ENCODE results near the gene MAB21L3. TPM values are rescaled to one million over a fixed set of nuclear protein-coding genes. Genes with fewer than 3 reads are reported as not detected.

The MAB21L3 gene
- total RNA-seq, 5 donors from 2014 or later (not counting 1 experiment from before 2014, with no cell fraction given) = not detected

DNA sequence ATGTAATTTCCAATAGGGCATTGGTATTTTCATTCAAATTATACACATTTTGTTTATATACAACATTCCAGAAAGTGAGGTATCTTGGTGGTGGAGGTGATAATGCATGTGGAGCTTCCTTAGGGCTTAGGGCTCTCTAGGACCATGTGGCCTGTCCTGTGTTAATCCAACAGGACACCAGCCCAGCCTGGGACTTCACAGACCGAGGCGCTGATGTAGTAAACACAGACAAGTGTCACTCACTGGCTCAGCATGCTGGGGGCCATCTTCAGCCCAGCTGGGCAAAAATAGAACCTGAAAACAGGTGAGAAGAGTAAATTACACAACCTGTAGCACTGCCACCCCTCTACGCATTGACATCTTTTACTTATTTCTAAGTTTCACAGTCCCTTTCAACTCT, 66.7 kb downstream of the MAB21L3 start:
- Histone ChIP-seq H3K4me1 (ENCODE audit: control insufficient read depth in 1 of 2, extremely low read depth in 1 of 2, insufficient read depth in 2 of 2, low read length in 2 of 2) (no peaks in the 10 kb centered on the region), H3K27ac (ENCODE audit: low read length) (no peak overlapping the region), H3K4me3 (ENCODE audit: control insufficient read depth in 1 of 2, extremely low read depth in 1 of 2, low read length in 1 of 2) (no peak overlapping the region), H3K9me3 (no peaks in the 10 kb centered on the region), H3K36me3 (ENCODE audit: control insufficient read depth in 2 of 2, extremely low read depth in 1 of 2, insufficient read depth in 1 of 2, low read length in 1 of 2) (no peaks in the 10 kb centered on the region), H3K27me3 (replicated peaks in 1 of 2; ENCODE audit: control insufficient read depth in 2 of 2, extremely low read depth in 1 of 2, insufficient read depth in 2 of 2, low read length in 1 of 2) (peaks cover 0 to 3% of the 10 kb centered on the region in 2 experiments)
- Mint-ChIP-seq H3K4me3 (no peak overlapping the region), H3K36me3 (no peaks in the 10 kb centered on the region), H3K9me3 (no peaks in the 10 kb centered on the region), H3K27ac (no peak overlapping the region), H3K4me1 (no peaks in the 10 kb centered on the region), H3K27me3 (peaks cover 4 to 6% of the 10 kb centered on the region in 2 donors)
- 85% methylated on average over 3 of the region's 3 CpGs for WGBS (ENCODE audit: insufficient coverage)
- ATAC-seq (replicated peaks in 1 of 4) (no peak), DNase-seq (no peak)
- ChIA-PET CTCF (interaction anchor here in 1 of 2 donors (1.0 kb wide), 1 partner anchor 307 kb away, joined by 3 read pairs; no protein-coding TSS in a partner anchor), POLR2A (no interaction called here)

DNA sequence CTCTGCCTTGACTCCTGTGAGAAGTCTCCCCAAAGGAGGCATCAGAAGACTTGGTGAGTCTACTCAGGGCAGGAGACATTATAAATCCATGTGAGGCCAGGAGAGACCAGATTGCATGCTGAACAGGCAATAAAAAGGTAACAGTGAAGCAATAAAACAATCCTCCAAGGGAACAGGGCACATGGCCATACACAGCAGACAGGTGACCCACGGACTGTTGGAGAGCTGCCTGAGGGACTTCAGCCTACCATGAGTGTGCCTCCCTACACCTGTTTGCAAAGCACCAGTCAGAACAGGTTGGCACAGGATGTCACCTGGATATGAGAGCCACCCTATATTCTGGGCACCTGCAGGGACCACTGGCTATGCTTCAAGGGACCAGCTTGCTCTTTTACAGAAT, 67.6 kb downstream of the MAB21L3 start:
- DNase-seq = no peak
- H3K36me3 Mint-ChIP-seq = no peaks in the 10 kb centered on the region
- H3K27ac ChIP-seq (ENCODE audit: low read length) = no peak overlapping the region
- H3K27ac Mint-ChIP-seq = no peak overlapping the region
- no peak for ATAC-seq (replicated peaks in 1 of 4)
- no peak overlapping the region for H3K4me3 Mint-ChIP-seq
- no peak overlapping the region for H3K4me3 ChIP-seq (ENCODE audit: control insufficient read depth in 1 of 2, extremely low read depth in 1 of 2, low read length in 1 of 2)
- H3K9me3 Mint-ChIP-seq = no peaks in the 10 kb centered on the region
- H3K36me3 ChIP-seq (ENCODE audit: control insufficient read depth in 2 of 2, extremely low read depth in 1 of 2, insufficient read depth in 1 of 2, low read length in 1 of 2) = no peaks in the 10 kb centered on the region
- H3K27me3 ChIP-seq (replicated peaks in 1 of 2; ENCODE audit: control insufficient read depth in 2 of 2, extremely low read depth in 1 of 2, insufficient read depth in 2 of 2, low read length in 1 of 2) = peaks cover 0 to 3% of the 10 kb centered on the region in 2 experiments
- H3K4me1 ChIP-seq (ENCODE audit: control insufficient read depth in 1 of 2, extremely low read depth in 1 of 2, insufficient read depth in 2 of 2, low read length in 2 of 2) = no peaks in the 10 kb centered on the region
- peaks cover 11 to 13% of the 10 kb centered on the region in 2 donors for H3K27me3 Mint-ChIP-seq
- POLR2A ChIA-PET = no interaction called here
- no peaks in the 10 kb centered on the region for H3K9me3 ChIP-seq
- no peaks in the 10 kb centered on the region for H3K4me1 Mint-ChIP-seq
- 67% methylated on average over 1 of the region's 1 CpG for WGBS (ENCODE audit: insufficient coverage)
- CTCF ChIA-PET = no interaction called here

DNA sequence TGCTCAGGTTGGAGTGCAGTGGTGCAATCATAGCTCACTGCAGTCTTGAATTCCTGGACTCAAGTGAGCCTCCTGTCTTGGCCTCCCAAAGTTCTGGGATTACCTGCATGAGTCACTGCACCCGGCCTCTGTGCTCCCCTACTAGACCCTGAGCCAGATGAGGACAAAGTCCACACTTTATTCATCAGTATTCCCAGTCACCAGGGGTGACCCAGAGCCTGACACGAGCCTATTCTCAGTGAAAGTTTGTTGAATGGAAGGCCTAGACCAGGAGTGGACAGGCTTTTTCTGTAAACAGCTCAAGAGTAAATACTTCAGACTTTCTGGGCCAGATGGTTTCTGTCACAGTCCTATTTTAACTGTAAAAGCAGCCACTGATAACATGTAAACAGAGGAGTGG, 68.2 kb downstream of the MAB21L3 start:
- no peak for ATAC-seq (replicated peaks in 1 of 4)
- no peak overlapping the region for H3K4me3 ChIP-seq (ENCODE audit: control insufficient read depth in 1 of 2, extremely low read depth in 1 of 2, low read length in 1 of 2)
- no peaks in the 10 kb centered on the region for H3K4me1 Mint-ChIP-seq
- no peak overlapping the region for H3K27ac Mint-ChIP-seq
- H3K4me1 ChIP-seq (ENCODE audit: control insufficient read depth in 1 of 2, extremely low read depth in 1 of 2, insufficient read depth in 2 of 2, low read length in 2 of 2) = no peaks in the 10 kb centered on the region
- H3K27ac ChIP-seq (ENCODE audit: low read length) = no peak overlapping the region
- no peak for DNase-seq
- no peaks in the 10 kb centered on the region for H3K9me3 Mint-ChIP-seq
- no peaks in the 10 kb centered on the region for H3K36me3 Mint-ChIP-seq
- peaks cover 14 to 16% of the 10 kb centered on the region in 2 donors for H3K27me3 Mint-ChIP-seq
- no peaks in the 10 kb centered on the region for H3K9me3 ChIP-seq
- CTCF ChIA-PET = no interaction called here
- POLR2A ChIA-PET = no interaction called here
- no peak overlapping the region for H3K4me3 Mint-ChIP-seq
- no peaks in the 10 kb centered on the region for H3K36me3 ChIP-seq (ENCODE audit: control insufficient read depth in 2 of 2, extremely low read depth in 1 of 2, insufficient read depth in 1 of 2, low read length in 1 of 2)
- H3K27me3 ChIP-seq (replicated peaks in 1 of 2; ENCODE audit: control insufficient read depth in 2 of 2, extremely low read depth in 1 of 2, insufficient read depth in 2 of 2, low read length in 1 of 2) = peaks cover 0 to 3% of the 10 kb centered on the region in 2 experiments
- WGBS (ENCODE audit: insufficient coverage) = 67% methylated on average over 1 of the region's 2 CpGs

DNA sequence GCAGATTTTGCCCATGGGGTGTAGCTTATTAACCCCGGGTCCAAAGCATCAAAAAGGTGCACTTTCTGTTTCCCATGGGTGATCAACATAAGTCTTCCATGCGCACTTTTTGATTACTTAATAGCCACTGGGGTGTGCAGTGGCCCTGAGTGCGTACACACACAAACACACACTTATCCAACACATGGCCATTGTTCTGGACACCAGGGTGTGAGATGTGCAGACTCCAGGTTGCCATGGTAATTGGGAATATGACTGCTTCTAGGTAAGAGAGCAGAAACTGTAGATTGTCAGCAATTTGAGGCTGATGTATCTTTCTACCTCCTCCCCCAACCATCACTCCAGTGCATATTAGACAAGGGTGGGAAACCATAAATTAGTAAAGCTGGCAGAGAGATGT, 68.8 kb downstream of the MAB21L3 start:
- H3K36me3 ChIP-seq (ENCODE audit: control insufficient read depth in 2 of 2, extremely low read depth in 1 of 2, insufficient read depth in 1 of 2, low read length in 1 of 2) = no peaks in the 10 kb centered on the region
- no peaks in the 10 kb centered on the region for H3K4me1 Mint-ChIP-seq
- no peak overlapping the region for H3K27ac Mint-ChIP-seq
- no peak overlapping the region for H3K4me3 ChIP-seq (ENCODE audit: control insufficient read depth in 1 of 2, extremely low read depth in 1 of 2, low read length in 1 of 2)
- POLR2A ChIA-PET = no interaction called here
- WGBS (ENCODE audit: insufficient coverage) = 75% methylated on average over 1 of the region's 3 CpGs
- no peak overlapping the region for H3K27ac ChIP-seq (ENCODE audit: low read length)
- no peaks in the 10 kb centered on the region for H3K9me3 ChIP-seq
- H3K36me3 Mint-ChIP-seq = no peaks in the 10 kb centered on the region
- no peak for DNase-seq
- no peak overlapping the region for H3K4me3 Mint-ChIP-seq
- peaks cover 0 to 3% of the 10 kb centered on the region in 2 experiments for H3K27me3 ChIP-seq (replicated peaks in 1 of 2; ENCODE audit: control insufficient read depth in 2 of 2, extremely low read depth in 1 of 2, insufficient read depth in 2 of 2, low read length in 1 of 2)
- no peaks in the 10 kb centered on the region for H3K9me3 Mint-ChIP-seq
- peaks cover 14 to 16% of the 10 kb centered on the region in 2 donors for H3K27me3 Mint-ChIP-seq
- CTCF ChIA-PET = no interaction called here
- no peak for ATAC-seq (replicated peaks in 1 of 4)
- no peaks in the 10 kb centered on the region for H3K4me1 ChIP-seq (ENCODE audit: control insufficient read depth in 1 of 2, extremely low read depth in 1 of 2, insufficient read depth in 2 of 2, low read length in 2 of 2)

DNA sequence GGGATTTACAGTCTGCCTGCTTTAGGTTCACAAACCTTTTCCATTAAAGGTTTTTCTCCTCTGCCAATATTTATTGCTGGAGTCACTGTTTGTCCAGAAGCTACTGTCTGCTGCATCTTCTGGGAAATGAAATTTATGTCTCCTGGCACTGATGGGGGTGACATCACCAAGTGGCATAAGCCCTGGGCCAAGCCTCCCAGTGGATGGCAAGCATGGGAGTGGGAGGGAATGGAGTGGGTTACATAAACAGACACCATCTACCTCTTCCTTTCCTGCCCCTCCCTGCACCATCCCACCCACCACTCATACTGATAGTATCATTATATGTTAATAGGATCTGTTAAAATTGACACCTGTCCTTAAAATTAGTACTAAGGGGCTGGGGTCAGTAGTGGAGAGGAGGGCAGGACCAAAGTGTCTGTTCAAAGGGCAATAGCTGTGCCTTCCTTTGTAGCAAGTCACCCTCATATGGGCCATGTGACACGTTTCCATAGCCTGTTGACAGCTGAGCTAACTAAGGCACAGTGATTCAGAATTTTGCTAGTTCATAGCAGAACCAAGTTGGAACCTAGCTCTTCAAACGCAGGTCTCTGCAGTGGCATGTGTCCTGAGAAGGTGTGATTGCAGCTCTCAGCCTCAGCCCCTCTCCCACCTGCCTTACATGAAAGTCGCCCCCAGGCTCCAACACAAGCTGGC, 71.0 kb downstream of the MAB21L3 start:
- CTCF ChIA-PET = interaction anchor here in 1 of 2 donors (0.5 kb wide), 1 partner anchor 100 kb away, joined by 3 read pairs; no protein-coding TSS in a partner anchor
- Histone ChIP-seq H3K27me3 (replicated peaks in 1 of 2; ENCODE audit: control insufficient read depth in 2 of 2, extremely low read depth in 1 of 2, insufficient read depth in 2 of 2, low read length in 1 of 2) (peaks cover 0 to 3% of the 10 kb centered on the region in 2 experiments), H3K36me3 (ENCODE audit: control insufficient read depth in 2 of 2, extremely low read depth in 1 of 2, insufficient read depth in 1 of 2, low read length in 1 of 2) (no peaks in the 10 kb centered on the region), H3K4me3 (ENCODE audit: control insufficient read depth in 1 of 2, extremely low read depth in 1 of 2, low read length in 1 of 2) (no peak overlapping the region), H3K4me1 (ENCODE audit: control insufficient read depth in 1 of 2, extremely low read depth in 1 of 2, insufficient read depth in 2 of 2, low read length in 2 of 2) (no peaks in the 10 kb centered on the region), H3K9me3 (no peaks in the 10 kb centered on the region), H3K27ac (ENCODE audit: low read length) (no peak overlapping the region)
- WGBS (ENCODE audit: insufficient coverage) = 76% methylated on average over 3 of the region's 3 CpGs
- no peaks in the 10 kb centered on the region for H3K9me3 Mint-ChIP-seq
- POLR2A ChIA-PET = no interaction called here
- DNase-seq (no peak), ATAC-seq (replicated peaks in 1 of 4) (no peak)
- peaks cover 14 to 16% of the 10 kb centered on the region in 2 donors for H3K27me3 Mint-ChIP-seq
- H3K36me3 Mint-ChIP-seq = no peaks in the 10 kb centered on the region
- no peak overlapping the region for H3K27ac Mint-ChIP-seq
- H3K4me3 Mint-ChIP-seq = no peak overlapping the region
- H3K4me1 Mint-ChIP-seq = no peaks in the 10 kb centered on the region

Other genes starting within 250 kb of the MAB21L3 start
- gene SLC22A15, start 134.9 kb upstream of the MAB21L3 start, total RNA-seq = 1 to 10 TPM in 1 of 5 donors, under 1 TPM in 4; 0.41 to 1.3 (median 0.73) TPM

Measured in T-cell (primary cell).